AG04450 (cell line): Measurements from ENCODE around the gene MRAP2. TPM values are rescaled to one million over a fixed set of nuclear protein-coding genes. Genes with fewer than 3 reads are reported as not detected.

ENCODE experiments used
- polyA plus RNA-seq: library from polyadenylated mRNA; depleted of rRNA; stranded (reverse); fragments of >200 nt; gene quantifications from 2 replicates; pipeline ENCODE4 v1.2.3, GENCODE V29; 2011; rRNA removed

Gene MRAP2
- polyA plus RNA-seq, 1 experiment, result not detected

Other genes with a start within 250 kb of the MRAP2 start
- gene RIPPLY2, start 180.4 kb upstream of the MRAP2 start, polyA plus RNA-seq, result not detected in 2 replicates
- gene CYB5R4, start 174.1 kb upstream of the MRAP2 start, polyA plus RNA-seq, result 8.5 and 13.7 TPM in 2 replicates
- 2.4 and 5.3 TPM in 2 replicates for gene CEP162, start 193.9 kb downstream of the MRAP2 start, polyA plus RNA-seq